ENCODE results near the gene KCNS3.
"Not testable (repeated sequence)": the region's sequence is repeated elsewhere in the genome, so short reads cannot be mapped to it uniquely, and the experiment has no call there.

KCNS3 gene

GRCh38 chr2:17959356-17959755 is 80.9 kb downstream of the KCNS3 start:
- H3K4me3 ChIP-seq (ENCODE audit: low read depth, low read length), result no peak overlapping the region
- TF ChIP-seq CTCF (IDR thresholded peaks at IDR 0.05; ENCODE audit: borderline replicate concordance, insufficient read depth, low read depth, low read length), result no peak

- TF ChIP-seq CTCF (IDR thresholded peaks at IDR 0.05; ENCODE audit: borderline replicate concordance, insufficient read depth, low read depth, low read length), result no peak
- H3K4me3 ChIP-seq (ENCODE audit: low read depth, low read length), result no peak overlapping the region
These were observed 81.4 kb downstream of the KCNS3 start for GRCh38 chr2:17959833-17960232.

GRCh38 chr2:17960925-17961324 is 82.5 kb downstream of the KCNS3 start:
- no peak for TF ChIP-seq CTCF (IDR thresholded peaks at IDR 0.05; ENCODE audit: borderline replicate concordance, insufficient read depth, low read depth, low read length)
- H3K4me3 ChIP-seq (ENCODE audit: low read depth, low read length), result no peak overlapping the region

GRCh38 chr2:17961789-17962188 is 83.3 kb downstream of the KCNS3 start:
- no peak for TF ChIP-seq CTCF (IDR thresholded peaks at IDR 0.05; ENCODE audit: borderline replicate concordance, insufficient read depth, low read depth, low read length)
- H3K4me3 ChIP-seq (ENCODE audit: low read depth, low read length), result no peak overlapping the region

GRCh38 chr2:17962876-17963275 is 84.4 kb downstream of the KCNS3 start:
- TF ChIP-seq CTCF (IDR thresholded peaks at IDR 0.05; ENCODE audit: borderline replicate concordance, insufficient read depth, low read depth, low read length), result no peak
- H3K4me3 ChIP-seq (ENCODE audit: low read depth, low read length), result no peak overlapping the region

- not testable (repeated sequence) for H3K4me3 ChIP-seq (ENCODE audit: low read depth, low read length)
These were observed 85.1 kb downstream of the KCNS3 start for GRCh38 chr2:17963571-17963970.

- no peak for TF ChIP-seq CTCF (IDR thresholded peaks at IDR 0.05; ENCODE audit: borderline replicate concordance, insufficient read depth, low read depth, low read length)
- H3K4me3 ChIP-seq (ENCODE audit: low read depth, low read length), result no peak overlapping the region
These were observed 86.7 kb downstream of the KCNS3 start for GRCh38 chr2:17965196-17965595.

- TF ChIP-seq CTCF (IDR thresholded peaks at IDR 0.05; ENCODE audit: borderline replicate concordance, insufficient read depth, low read depth, low read length), result no peak
- no peak overlapping the region for H3K4me3 ChIP-seq (ENCODE audit: low read depth, low read length)
These were observed 88.3 kb downstream of the KCNS3 start for GRCh38 chr2:17966798-17967197.
